ENCODE data around the gene CFAP65.

Gene CFAP65

DNA sequence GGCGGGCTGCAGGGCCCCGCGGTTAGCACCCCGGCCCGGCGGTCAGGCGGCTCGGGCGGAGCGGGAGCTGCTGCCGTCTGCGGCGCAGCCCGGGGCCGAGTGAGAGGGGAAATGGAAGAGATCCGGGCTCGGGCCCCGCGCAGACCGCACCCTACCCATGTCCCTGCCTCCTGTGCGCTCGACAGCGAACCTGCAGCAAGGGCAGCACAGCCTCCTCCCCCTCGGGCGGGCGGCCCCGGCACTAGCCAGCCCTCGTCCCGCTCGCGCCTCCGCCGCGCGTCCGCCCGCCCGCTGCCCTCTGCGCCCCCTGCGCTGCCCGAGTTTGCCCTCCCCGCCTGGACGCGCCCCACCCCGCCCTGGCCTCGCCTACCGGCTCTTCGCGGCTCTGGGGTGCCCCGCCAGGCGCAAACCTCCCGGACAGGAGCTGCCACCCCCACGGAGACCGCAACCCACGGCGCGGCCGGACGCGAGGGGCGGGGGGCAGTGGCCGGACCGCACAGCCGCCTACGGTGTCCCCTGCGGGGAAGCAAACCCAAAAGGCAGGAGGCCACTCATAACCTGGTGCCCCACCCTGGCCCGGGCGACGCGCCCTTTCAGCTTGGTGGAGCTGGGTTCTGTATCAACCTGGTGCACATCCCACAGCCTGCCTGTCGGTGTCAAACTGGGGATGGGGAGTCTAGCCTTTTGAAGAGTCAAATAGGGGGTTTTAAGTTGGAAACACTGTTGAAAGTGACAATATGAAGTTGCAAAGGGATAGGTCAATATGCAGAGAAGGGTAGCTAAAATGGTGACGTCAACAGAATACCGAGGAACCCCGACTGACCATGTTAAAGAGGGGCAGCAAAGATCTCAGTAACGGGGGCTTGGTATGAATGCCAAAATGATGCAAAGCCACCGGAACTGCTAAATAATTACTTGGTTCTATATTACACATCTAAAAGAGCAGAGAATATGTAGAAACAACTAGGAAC, 19.8 kb upstream of the CFAP65 start, which contains the start of gene IHH:
Gene IHH, minus strand, starts transcription at position 101 of the 971 bp plus-strand sequence. CDS start 454 bp downstream, outside the sequence.
- DNase-seq (ENCODE audit: low read depth in 2 of 2): no peak

DNA sequence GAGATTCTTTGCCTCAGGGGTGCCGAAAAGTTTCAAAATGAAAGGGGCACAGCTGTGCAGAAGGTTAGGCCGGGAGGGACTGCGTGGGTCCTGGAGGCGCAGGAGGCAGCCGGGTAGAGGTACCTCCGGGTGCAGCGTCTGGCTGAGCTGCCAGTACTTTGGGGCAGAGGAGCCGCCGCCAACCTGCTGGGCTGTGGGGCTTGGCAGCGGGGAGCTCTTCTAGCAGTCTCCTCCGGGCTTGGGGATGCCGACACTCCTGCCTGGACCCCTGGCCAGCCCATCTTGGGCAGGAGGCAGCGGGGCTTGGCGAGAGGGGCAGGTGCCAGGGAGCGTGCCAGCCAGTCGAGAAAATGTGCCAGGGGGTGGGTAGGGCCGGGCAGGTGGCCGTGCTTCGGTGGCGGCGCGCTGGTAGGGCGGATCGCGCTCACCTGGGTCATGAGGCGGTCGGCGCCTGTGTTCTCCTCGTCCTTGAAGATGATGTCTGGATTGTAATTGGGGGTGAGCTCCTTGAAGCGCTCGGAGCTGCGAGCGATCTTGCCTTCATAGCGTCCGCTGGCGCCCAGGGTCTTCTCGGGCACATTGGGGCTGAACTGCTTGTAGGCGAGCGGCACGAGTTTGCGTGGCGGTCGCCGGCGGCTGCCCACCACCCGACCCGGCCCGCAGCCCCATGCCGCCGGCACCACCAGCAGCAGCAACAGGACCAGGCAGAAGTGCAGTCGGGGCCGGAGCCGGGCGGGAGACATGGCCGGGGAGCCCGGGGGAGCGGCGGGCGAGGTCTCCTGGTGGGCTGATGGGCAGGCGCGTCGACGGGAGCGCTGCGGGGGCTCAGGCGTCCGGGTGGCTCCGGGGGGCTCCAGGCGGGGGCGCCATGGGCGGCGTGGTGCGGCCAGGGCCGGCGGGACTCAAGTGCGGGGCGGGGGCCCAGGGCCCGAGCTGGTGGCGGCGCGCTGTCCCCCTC, 18.7 kb upstream of the CFAP65 start:
- no peak for DNase-seq (ENCODE audit: low read depth in 2 of 2)

DNA sequence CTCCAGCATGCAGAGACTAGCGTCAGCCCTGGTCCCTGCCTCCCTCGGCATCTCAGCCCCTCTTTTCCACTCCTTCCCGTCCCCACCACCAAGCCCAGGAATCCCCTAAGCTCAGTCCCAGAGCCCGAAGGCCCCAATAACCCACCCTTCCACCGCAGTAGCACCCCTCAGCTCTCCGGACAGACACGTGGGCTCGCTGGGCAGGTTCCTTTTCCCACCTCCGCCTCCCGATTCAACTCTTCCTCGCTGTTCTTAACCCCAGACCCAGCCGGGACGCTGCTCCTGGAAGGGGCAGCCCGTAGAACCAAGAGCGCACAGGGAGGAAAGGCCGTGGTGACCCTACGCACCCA, 18.0 kb upstream of the CFAP65 start:
- DNase-seq (ENCODE audit: low read depth in 2 of 2): no peak

DNA sequence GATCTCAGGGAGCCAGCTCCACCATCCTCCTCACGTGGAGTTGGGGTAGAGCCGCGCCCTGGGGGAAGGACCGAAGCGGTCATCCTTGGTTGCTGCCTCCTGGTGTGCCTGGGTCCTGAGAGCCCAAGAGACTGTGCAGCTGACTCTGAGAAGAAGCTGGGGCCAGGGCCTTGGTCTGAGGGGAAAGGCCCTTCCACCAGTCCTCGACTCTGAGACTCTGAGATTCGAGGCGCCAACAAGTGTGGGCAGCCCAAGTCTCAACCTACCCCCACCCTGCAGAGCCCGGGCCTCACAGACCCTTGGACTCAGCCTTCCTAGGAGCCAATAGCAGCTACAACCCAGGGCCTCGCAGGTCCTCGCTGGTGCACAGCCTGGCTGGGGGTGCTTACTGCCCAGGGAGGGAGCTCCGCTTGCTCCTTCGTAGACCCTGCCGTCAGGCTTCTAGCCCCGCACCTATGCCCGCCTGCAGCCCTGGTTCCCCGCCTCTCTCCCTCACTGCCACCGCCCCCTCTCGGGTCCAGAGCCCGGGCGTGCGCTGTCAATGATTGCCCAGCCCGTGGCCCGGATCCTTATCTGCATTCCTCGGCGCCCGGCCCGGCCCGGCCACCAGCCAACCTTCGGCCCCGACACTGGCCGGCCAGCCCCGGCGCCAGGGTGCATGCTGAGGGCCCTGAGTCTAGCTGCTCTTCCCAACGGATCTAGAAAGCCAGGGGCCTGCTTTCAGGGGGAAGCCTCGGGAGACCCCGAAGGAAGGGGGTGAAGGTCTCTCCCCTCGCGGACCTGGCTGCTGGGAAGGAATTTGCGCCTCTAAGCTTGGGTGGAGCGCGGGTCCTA, 17.4 kb upstream of the CFAP65 start:
- no peak for DNase-seq (ENCODE audit: low read depth in 2 of 2)

DNA sequence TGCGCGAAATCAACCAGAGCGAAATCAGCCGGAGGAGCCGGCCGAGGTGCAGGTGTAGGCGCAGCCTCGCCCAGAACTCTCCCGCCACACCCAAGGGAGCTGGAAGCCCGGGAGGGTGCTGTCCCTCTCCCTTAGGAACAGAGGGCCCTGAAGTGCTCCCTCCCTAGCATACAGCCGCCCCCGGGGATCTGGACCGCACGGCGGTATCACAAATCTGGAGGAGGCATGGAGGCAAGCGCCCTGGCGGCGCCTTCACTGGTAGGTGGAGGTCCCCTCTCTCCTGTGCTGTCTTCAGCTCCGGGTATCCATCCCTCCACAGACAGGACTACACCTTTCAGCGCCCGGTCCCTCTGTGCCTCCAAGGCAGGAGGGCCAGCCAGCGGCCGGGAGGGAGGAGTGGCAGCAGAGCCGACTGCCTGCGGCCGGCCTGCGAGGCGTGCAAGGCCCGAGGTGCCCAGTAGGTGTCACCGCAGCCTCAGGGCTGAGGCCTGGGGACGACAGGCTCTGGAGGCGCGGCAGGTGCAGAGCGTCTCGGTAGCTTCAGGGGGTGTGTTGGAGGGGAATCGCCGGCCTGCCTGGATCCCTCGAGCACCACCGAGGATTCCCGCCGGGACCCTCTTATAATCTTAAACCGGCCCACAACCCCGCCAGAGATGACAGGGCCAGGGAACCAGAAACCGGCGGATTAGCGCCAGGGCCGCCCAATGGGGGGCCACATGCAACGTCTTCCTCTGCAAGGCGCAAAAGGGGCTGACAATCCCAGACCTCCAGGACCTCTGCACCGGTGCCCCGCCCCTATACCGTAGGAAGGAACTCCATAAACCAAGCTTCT, 16.6 kb upstream of the CFAP65 start:
- peak; percentile 62 to 71 for DNase-seq (ENCODE audit: low read depth in 2 of 2)

DNA sequence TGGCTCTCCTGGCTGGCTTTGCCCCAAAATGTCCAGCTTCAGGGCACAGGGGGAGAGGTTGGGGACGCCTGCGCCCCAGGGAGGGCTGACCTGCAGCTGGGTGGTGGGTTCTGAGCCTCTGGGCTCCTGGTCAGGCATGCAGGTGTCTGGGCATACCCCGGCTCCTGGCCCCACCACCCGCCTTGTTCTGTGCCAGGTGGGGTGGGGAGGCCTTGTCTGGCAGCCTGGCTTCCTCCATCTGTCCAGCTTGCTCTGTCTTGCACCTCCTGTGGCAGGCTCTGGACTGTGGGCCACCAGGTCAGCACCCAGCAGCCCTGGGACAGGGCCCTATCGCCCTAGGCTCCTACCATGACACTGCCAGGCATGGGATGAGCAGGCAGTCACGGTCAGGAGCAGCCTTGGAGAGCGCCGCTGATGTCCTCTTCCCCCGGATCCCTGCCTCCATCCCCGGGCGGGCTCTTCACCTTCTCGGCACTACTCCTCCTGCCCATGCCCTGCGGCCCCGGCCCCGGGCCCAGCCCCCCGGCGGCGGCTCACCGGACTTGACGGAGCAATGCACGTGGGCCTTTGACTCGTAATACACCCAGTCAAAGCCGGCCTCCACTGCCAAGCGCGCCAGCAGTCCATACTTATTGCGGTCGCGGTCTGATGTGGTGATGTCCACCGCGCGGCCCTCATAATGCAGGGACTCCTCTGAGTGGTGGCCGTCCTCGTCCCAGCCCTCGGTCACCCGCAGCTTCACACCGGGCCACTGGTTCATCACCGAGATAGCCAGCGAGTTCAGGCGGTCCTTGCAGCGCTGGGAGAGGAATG, 15.8 kb upstream of the CFAP65 start:
- no peak for DNase-seq (ENCODE audit: low read depth in 2 of 2)

DNA sequence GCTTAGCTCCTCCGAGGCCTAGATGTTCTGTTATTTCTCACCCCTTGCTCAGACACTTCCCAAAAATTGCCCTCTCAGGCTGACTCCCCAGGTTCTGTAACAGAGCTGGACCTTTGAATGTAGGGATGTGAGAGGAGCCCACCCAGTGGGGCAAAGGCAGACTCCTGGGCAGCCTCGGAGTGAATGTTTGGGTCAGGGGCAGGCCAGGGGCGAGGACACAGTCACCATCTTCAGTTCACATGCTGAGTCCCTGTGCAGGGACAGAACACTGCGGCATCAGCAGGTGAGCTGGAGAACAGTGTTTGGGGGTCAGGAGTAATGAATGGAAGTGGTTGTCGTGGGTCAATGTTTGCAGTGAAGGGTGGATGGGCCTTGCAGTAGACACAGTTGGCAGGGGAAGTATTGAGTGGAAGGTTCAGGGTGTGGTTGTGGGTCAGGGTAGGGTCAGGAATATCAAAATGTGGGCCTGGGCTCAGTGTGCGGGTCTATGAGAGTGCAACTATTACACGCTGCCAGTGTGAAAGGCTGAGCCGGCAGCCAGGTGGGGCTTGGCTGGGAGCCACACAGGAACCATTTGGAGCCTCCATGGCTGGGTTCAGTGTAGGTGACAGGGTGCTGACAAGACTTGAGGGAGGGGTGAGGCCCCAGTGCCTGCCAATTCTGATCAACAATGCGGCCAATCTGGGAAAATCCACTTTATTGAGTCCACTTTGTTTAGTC, 15.0 kb upstream of the CFAP65 start:
- no peak for DNase-seq (ENCODE audit: low read depth in 2 of 2)

DNA sequence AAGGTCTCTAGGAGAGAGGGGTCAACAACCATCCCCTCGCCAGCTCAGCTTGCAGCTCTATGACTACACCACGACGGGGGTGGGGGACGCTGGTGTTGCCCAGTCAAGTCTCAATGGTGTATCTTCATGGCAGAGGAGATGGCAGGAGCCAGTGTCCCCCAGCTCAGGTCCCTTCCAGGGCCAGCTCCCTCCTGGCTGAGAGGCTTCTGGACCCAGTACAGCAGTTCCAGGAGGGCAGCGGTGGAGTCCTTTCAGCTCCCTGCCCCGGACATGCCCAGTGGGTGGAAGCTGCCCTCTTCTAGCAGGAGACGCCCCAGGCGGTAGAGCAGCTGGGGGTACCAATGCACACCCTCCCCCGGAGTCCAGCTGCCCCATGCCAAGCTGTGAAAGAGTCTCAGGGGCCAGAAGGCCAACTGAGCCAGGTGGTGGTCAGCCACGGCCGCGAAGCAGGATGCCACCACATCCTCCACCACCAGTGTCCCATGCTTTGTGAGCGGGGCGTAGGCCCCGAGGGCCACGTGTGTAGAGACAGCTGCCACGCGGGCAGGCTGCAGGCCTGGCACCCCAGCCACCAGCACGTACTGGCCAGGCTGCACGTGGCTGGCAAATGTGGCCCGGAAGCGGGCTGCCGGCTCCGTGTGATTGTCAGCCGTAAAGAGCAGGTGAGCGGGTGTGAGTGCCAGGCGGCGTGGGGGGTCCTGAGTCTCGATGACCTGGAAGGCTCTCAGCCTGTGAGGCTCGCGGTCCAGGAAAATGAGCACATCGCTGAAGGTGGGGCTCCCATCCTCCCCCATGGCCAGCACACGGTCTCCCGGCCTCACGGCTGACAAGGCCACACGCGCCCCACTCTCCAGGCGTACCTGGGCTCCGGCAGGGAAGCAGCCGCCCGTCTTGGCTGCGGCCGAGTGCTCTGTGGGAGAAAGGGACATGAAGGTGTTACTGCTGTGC, 13.9 kb upstream of the CFAP65 start:
- DNase-seq (ENCODE audit: low read depth in 2 of 2): no peak

DNA sequence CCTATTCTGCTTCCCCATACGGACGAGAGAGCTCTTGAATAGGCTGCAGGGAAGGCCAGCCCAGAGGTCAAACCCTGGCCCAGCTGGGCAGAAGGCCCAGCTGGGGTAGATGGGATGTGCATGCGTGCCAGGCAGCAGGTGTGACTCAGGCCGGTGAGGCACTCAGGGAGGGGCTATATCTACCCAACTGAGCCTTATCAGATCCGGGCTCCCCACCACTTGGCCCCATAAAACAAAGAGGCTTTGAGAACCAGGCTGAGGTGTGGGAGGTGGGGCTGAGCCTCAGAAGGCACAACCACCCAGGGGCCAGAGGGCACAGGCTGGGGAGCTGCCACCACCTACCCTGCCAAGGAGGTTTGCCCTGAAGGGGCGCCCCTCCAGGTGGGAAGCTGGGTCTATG, 8.0 kb upstream of the CFAP65 start:
- no peak for DNase-seq (ENCODE audit: low read depth in 2 of 2)

DNA sequence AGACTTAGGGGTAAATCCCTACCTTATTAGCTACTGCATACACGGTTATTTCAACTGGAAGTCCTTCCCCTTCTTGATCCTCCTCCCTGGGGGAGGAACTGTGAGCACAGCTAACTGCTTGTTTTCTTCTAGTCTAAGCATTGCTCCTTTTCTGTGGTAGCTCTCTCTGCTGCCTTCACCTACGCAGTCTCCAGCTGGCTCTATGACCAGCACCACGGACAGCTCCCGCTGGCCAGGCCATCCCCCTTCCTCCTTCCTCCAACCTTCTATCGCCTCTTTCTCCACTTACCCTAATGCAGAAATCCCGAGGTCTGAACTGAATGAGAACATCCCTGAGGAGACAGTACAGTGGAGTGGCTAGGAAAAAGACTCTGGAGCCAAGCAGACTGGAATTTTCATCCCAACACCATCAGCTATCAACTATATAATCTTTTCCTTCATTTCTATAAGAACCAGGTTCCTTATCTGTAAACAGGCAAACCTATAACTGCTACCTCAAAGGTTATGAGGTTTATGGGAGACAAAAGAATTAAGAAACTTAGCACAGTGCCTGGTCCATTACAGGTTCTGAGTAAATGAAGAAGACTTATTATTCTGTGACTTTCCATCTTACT, 4.7 kb upstream of the CFAP65 start:
- no peak for DNase-seq (ENCODE audit: low read depth in 2 of 2)

DNA sequence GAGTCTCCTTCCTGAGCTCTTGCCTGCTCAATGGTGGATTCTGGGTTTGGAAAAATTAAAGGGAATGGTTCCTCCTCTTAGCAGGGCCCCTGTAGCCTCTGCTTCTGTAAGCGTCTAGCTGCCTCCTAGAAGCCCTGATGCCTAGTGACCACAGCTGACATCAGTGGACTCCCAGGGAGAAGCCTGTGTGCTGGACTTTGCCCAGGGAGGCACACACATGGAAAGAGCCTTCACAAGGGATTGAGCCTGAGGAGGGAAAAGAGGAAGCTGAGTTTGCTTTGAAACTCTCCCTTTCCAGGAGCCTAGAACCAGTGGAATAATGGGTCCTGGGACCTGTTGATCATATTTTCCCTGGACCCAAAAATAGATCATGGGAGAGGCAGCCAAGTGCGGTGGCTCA, 1.4 kb upstream of the CFAP65 start:
- no peak for DNase-seq (ENCODE audit: low read depth in 2 of 2)

DNA sequence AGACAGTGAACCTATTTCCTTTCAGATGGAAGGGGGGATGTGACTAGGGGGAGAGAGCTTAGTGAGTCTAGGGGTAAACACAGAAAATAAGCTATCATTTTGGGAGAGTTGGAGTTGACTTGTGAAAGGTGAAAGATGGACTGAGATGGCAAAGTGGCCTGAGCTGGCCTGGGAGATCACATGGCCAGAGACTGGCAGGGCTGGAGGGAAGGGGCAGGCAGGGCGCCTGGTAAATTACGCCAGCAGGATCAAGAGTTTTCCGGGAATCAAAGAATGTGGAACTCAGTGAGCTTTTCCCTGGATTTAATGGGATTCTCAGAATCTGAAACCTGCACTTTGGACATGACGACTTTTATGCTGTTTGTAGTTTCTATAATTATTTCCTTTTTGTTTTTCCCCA, 841 bp upstream of the CFAP65 start:
- DNase-seq (ENCODE audit: low read depth in 2 of 2): no peak

DNA sequence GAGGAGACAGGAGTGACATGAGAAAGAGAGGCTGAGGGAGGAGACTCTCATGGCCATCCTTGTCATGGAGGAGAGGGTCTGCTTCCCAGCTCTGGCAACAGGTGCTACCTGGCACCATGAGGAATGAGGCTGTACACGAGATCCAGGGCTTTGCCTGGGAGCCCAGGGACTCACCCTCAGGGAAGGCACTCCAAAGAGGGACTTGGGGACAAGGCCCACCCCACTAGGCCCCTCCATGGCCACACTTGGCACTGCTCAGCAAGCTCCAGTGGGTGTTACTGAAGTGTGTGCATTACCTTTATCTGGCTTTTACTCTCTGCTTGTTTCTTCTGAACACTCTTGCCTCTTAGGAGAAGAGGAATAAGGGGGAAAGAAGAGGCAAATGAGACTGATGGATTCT, 2.7 kb downstream of the CFAP65 start:
- no peak for DNase-seq (ENCODE audit: low read depth in 2 of 2)

DNA sequence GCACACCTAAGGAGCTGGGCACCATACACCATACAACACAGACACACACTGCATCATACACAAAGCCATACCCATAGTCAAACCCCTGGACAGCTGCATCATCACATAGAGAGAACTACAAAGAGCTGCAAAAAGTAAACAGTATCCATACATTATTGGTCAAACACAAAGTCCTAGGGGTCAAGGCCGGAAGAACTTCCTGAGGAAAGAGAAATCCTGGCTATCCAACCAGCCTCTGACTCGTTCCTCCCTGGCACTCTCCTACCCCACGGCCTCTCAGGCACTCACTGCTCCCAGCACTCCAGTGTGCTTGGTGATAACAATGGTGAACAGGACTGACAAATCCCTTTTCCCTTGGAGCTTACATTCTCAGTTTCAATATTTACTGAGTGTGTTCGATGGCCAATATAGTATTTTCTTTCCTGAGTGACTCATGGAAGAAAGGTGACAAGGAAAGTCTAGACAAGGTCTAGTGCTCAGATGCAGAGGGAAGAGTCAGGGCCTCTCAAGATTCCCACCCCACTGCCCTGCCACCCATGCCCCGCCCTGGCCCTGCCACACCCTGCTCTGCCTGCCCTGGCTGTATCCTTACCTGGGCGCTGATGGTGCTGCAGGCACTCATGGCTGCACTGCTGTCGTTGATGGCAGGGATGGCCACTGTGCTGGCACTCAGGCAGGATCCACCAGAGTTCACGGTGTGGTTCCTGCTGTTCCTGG, 3.4 kb downstream of the CFAP65 start:
- DNase-seq (ENCODE audit: low read depth in 2 of 2): no peak

DNA sequence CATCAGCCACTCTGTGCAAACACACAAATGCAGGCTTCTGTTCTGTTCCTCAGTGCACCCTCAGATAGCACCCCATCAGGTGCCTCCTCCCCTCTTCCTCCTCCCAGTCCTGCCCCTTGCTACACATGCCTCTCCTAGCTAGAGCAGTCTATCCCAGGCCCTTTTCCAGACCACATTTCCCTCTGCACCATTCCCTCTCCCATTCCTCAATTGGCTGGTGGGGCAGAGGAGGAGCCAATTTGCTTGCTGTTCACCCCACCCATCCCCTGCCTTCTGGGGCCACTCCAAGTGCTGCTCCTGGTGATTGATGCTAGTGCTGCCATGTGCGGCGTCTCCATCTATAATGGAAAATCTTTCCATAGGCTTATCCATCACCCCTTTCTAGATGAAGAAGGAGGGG, 5.4 kb downstream of the CFAP65 start:
- DNase-seq (ENCODE audit: low read depth in 2 of 2): no peak

DNA sequence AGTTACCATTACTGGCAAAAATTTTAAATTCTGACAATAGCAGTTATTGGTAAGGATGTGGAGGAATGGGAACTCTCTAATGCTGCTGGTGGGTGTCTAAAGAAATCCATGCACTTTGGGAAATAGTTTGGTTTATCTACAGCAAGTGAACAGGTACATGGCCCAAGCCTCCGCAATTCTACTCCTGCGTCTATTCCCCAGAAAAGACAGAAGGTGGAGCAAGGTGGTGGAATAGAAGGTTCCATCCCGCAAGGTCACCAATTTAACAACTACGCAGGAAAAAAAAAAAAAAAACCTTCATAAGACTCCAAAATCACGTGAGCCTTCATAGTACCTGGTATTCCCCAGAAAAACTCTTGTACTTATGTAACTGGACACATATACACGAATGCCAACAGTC, 6.5 kb downstream of the CFAP65 start:
- DNase-seq (ENCODE audit: low read depth in 2 of 2): no peak
